ENCODE measurements around the gene WDR6.
A peak's percentile ranks its signal among the peaks of the same experiment; 100 is the strongest.

WDR6 gene

GRCh38 chr3:49007068-49007770, at the start of gene WDR6:
Gene WDR6 (plus strand): TSS chr3:49007391. CDS start chr3:49007432, 41 bp downstream.
- peak; percentile 97 for DNase-seq (ENCODE audit: low spot score)

GRCh38 chr3:48960841-48961413, 46.3 kb upstream of the WDR6 start:
- DNase-seq (ENCODE audit: low spot score): no peak

GRCh38 chr3:48962340-48962739, 44.9 kb upstream of the WDR6 start:
- DNase-seq (ENCODE audit: low spot score): no peak

- no peak for DNase-seq (ENCODE audit: low spot score)
Observed at GRCh38 chr3:48962939-48963338, 44.3 kb upstream of the WDR6 start.

GRCh38 chr3:48963591-48963990, 43.6 kb upstream of the WDR6 start:
- no peak for DNase-seq (ENCODE audit: low spot score)

GRCh38 chr3:48966367-48966766, 40.8 kb upstream of the WDR6 start:
- DNase-seq (ENCODE audit: low spot score): no peak

GRCh38 chr3:48966876-48967361, 40.3 kb upstream of the WDR6 start:
- no peak for DNase-seq (ENCODE audit: low spot score)

- DNase-seq (ENCODE audit: low spot score): no peak
Observed at GRCh38 chr3:48970586-48970985, 36.6 kb upstream of the WDR6 start.

- DNase-seq (ENCODE audit: low spot score): no peak
Observed at GRCh38 chr3:48974076-48974864, 32.9 kb upstream of the WDR6 start.

GRCh38 chr3:48979451-48979850, 27.7 kb upstream of the WDR6 start:
- DNase-seq (ENCODE audit: low spot score): no peak

GRCh38 chr3:48980295-48980694, 26.9 kb upstream of the WDR6 start:
- no peak for DNase-seq (ENCODE audit: low spot score)

GRCh38 chr3:48982016-48982415, 25.2 kb upstream of the WDR6 start:
- no peak for DNase-seq (ENCODE audit: low spot score)

GRCh38 chr3:48982686-48983085, 24.5 kb upstream of the WDR6 start:
- DNase-seq (ENCODE audit: low spot score): no peak

- DNase-seq (ENCODE audit: low spot score): no peak
Observed at GRCh38 chr3:48983096-48983495, 24.1 kb upstream of the WDR6 start.

GRCh38 chr3:48984663-48985062, 22.5 kb upstream of the WDR6 start:
- no peak for DNase-seq (ENCODE audit: low spot score)

- no peak for DNase-seq (ENCODE audit: low spot score)
Observed at GRCh38 chr3:48985831-48986376, 21.3 kb upstream of the WDR6 start.

- no peak for DNase-seq (ENCODE audit: low spot score)
Observed at GRCh38 chr3:48989126-48989795, 17.9 kb upstream of the WDR6 start.

- DNase-seq (ENCODE audit: low spot score): peak; percentile 80
Observed at GRCh38 chr3:48989796-48990635, 17.2 kb upstream of the WDR6 start, which contains the start of gene P4HTM. Gene P4HTM (plus strand): TSS chr3:48990241. CDS start chr3:48990257, 16 bp downstream.

GRCh38 chr3:48990636-48991469, 16.3 kb upstream of the WDR6 start:
- DNase-seq (ENCODE audit: low spot score): peak; percentile 31
